Stimulated activated CD4-positive, alpha-beta T cell treated with anti-CD3 and anti-CD28 coated beads, TNF-alpha, amount 100 ng/mL, for 4 hours (primary cell): ENCODE measurements around the gene ANO6.
"Not testable (repeated sequence)": the region's sequence is repeated elsewhere in the genome, so short reads cannot be mapped to it uniquely, and the experiment has no call there.

Source experiments
- DNase-seq, 3 experiments: peaks; one replicate each; pipeline ENCODE4 v3.0.0-alpha.2; 2020; ENCODE audit warnings: low read depth in 3 of 3

The ANO6 gene

GRCh38 chr12:45342848-45343247, 127.0 kb downstream of the ANO6 start:
- no peak for DNase-seq

GRCh38 chr12:45343269-45344051, 127.6 kb downstream of the ANO6 start:
- no peak for DNase-seq

GRCh38 chr12:45348311-45348710, 132.4 kb downstream of the ANO6 start:
- no peak for DNase-seq

- DNase-seq = no peak
Observed at GRCh38 chr12:45348986-45349385, 133.1 kb downstream of the ANO6 start.

GRCh38 chr12:45349916-45350315, 134.0 kb downstream of the ANO6 start:
- no peak for DNase-seq

- no peak for DNase-seq
Observed at GRCh38 chr12:45350861-45351260, 135.0 kb downstream of the ANO6 start.

GRCh38 chr12:45351921-45352670, 136.2 kb downstream of the ANO6 start:
- DNase-seq = no peak

- DNase-seq = no peak
Observed at GRCh38 chr12:45353944-45354343, 138.0 kb downstream of the ANO6 start.

- no peak for DNase-seq
Observed at GRCh38 chr12:45354399-45354798, 138.5 kb downstream of the ANO6 start.

- no peak for DNase-seq
Observed at GRCh38 chr12:45355730-45356129, 139.8 kb downstream of the ANO6 start.

GRCh38 chr12:45356822-45357538, 141.1 kb downstream of the ANO6 start:
- no peak for DNase-seq

GRCh38 chr12:45357539-45358417, 141.9 kb downstream of the ANO6 start:
- DNase-seq = no peak

GRCh38 chr12:45362291-45362690, 146.4 kb downstream of the ANO6 start:
- DNase-seq = no peak

GRCh38 chr12:45363903-45364302, 148.0 kb downstream of the ANO6 start:
- DNase-seq = no peak

GRCh38 chr12:45368841-45369489, 153.1 kb downstream of the ANO6 start:
- DNase-seq = no peak

GRCh38 chr12:45377815-45378214, 161.9 kb downstream of the ANO6 start:
- no peak for DNase-seq

GRCh38 chr12:45379261-45379660, 163.4 kb downstream of the ANO6 start:
- no peak for DNase-seq

- DNase-seq = no peak
Observed at GRCh38 chr12:45381351-45381750, 165.5 kb downstream of the ANO6 start.

- no peak for DNase-seq
Observed at GRCh38 chr12:45388545-45388944, 172.7 kb downstream of the ANO6 start.

- no peak for DNase-seq
Observed at GRCh38 chr12:45389426-45389825, 173.5 kb downstream of the ANO6 start.

- DNase-seq = not testable (repeated sequence)
Observed at GRCh38 chr12:45397499-45397898, 181.6 kb downstream of the ANO6 start.
